Measurements from ENCODE around the gene TMEM135.

Gene TMEM135

GRCh38 chr11:87038235-87038977 lies 672 bp downstream of the TMEM135 start:
- no peak for DNase-seq
- Mint-ChIP-seq H3K9me3 (peaks cover 21% of the 10 kb centered on the region), H3K36me3 (ENCODE audit: low read depth) (peaks cover 34% of the 10 kb centered on the region), H3K4me3 (peak overlapping the region; percentile 94), H3K27ac (peak overlapping the region; percentile 98), H3K27me3 (ENCODE audit: low read depth, poor library complexity) (peaks cover 2% of the 10 kb centered on the region), H3K4me1 (peaks cover 49% of the 10 kb centered on the region)
- TF ChIP-seq, protein P1, sequence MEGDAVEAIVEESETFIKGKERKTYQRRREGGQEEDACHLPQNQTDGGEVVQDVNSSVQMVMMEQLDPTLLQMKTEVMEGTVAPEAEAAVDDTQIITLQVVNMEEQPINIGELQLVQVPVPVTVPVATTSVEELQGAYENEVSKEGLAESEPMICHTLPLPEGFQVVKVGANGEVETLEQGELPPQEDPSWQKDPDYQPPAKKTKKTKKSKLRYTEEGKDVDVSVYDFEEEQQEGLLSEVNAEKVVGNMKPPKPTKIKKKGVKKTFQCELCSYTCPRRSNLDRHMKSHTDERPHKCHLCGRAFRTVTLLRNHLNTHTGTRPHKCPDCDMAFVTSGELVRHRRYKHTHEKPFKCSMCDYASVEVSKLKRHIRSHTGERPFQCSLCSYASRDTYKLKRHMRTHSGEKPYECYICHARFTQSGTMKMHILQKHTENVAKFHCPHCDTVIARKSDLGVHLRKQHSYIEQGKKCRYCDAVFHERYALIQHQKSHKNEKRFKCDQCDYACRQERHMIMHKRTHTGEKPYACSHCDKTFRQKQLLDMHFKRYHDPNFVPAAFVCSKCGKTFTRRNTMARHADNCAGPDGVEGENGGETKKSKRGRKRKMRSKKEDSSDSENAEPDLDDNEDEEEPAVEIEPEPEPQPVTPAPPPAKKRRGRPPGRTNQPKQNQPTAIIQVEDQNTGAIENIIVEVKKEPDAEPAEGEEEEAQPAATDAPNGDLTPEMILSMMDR (IDR thresholded peaks at IDR 0.05), result no peak

DNA sequence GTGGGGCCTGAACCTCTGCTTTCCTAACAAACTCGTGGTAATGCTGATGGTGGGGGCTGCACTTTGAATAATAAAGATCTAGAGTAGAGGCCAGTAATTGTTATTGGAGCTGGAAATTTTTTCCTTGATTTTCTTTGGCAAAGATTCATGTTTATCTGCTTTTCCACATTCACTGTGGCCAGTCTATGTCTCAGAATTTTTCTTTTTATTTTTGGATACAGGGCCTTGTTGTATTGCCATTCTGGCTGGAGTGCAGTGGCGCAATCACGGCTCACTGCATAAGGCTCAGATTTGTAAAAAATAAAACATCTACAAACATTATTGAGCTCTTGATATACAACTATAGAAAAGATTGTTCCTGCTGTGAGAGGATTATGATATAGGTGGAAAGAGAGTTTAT lies 1.6 kb downstream of the TMEM135 start:
- peak overlapping the region; percentile 22 for H3K27ac Mint-ChIP-seq
- peaks cover 30% of the 10 kb centered on the region for H3K9me3 Mint-ChIP-seq
- H3K4me1 Mint-ChIP-seq, result peaks cover 49% of the 10 kb centered on the region
- TF ChIP-seq, protein P1 (IDR thresholded peaks at IDR 0.05), result no peak
- no peak for DNase-seq
- peaks cover 43% of the 10 kb centered on the region for H3K36me3 Mint-ChIP-seq (ENCODE audit: low read depth)
- H3K27me3 Mint-ChIP-seq (ENCODE audit: low read depth, poor library complexity), result peaks cover 2% of the 10 kb centered on the region
- peak overlapping the region; percentile 94 for H3K4me3 Mint-ChIP-seq

- peaks cover 73% of the 10 kb centered on the region for H3K36me3 Mint-ChIP-seq (ENCODE audit: low read depth)
- no peak for DNase-seq
- no peak overlapping the region for H3K4me3 Mint-ChIP-seq
- H3K9me3 Mint-ChIP-seq, result peaks cover 60% of the 10 kb centered on the region
- no peak overlapping the region for H3K27ac Mint-ChIP-seq
- TF ChIP-seq, protein P1 (IDR thresholded peaks at IDR 0.05), result no peak
- H3K4me1 Mint-ChIP-seq, result peaks cover 23% of the 10 kb centered on the region
- peaks cover 2% of the 10 kb centered on the region for H3K27me3 Mint-ChIP-seq (ENCODE audit: low read depth, poor library complexity)
These were observed 6.2 kb downstream of the TMEM135 start for GRCh38 chr11:87043894-87044293.

- Mint-ChIP-seq H3K4me1 (no peaks in the 10 kb centered on the region), H3K36me3 (ENCODE audit: low read depth) (peaks cover 55% of the 10 kb centered on the region), H3K4me3 (no peak overlapping the region), H3K9me3 (peaks cover 51% of the 10 kb centered on the region), H3K27me3 (ENCODE audit: low read depth, poor library complexity) (peaks cover 2% of the 10 kb centered on the region), H3K27ac (peak overlapping the region; percentile 5)
- TF ChIP-seq, protein P1 (IDR thresholded peaks at IDR 0.05), result no peak
- DNase-seq, result no peak
These were observed 9.1 kb downstream of the TMEM135 start for GRCh38 chr11:87046824-87047223.

DNA sequence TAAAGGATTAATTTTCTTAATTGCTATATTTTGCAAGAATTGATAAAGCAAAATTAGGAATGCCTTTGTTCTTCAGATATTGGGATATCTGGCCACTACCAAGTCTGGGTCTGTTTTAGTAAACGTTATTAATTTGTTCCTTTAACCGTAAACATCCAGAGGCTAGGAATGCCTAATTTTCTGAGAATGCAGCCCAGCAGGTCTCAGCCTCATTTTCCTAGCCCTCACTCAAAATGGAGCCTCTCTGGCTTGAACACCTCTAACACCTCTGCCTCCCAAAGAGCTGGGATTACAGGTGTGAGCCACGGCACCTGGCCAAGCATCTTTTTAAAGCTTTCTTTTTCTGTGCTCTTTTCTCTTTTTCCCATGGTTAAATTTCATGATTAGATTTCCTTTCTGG lies 18.4 kb downstream of the TMEM135 start:
- Mint-ChIP-seq H3K27me3 (ENCODE audit: low read depth, poor library complexity) (no peaks in the 10 kb centered on the region), H3K4me1 (no peaks in the 10 kb centered on the region), H3K27ac (no peak overlapping the region), H3K36me3 (ENCODE audit: low read depth) (peaks cover 37% of the 10 kb centered on the region), H3K4me3 (no peak overlapping the region), H3K9me3 (peaks cover 10% of the 10 kb centered on the region)
- no peak for DNase-seq
- TF ChIP-seq, protein P1 (IDR thresholded peaks at IDR 0.05), result no peak

GRCh38 chr11:87057749-87058148 lies 20.0 kb downstream of the TMEM135 start:
- Mint-ChIP-seq H3K36me3 (ENCODE audit: low read depth) (peaks cover 47% of the 10 kb centered on the region), H3K27ac (no peak overlapping the region), H3K4me1 (no peaks in the 10 kb centered on the region), H3K9me3 (peaks cover 16% of the 10 kb centered on the region), H3K27me3 (ENCODE audit: low read depth, poor library complexity) (no peaks in the 10 kb centered on the region), H3K4me3 (no peak overlapping the region)
- TF ChIP-seq, protein P1 (IDR thresholded peaks at IDR 0.05), result no peak
- DNase-seq, result no peak
